H1 (cell line): ENCODE data around the gene DBP. TPM values are rescaled to one million over a fixed set of nuclear protein-coding genes. Genes with fewer than 3 reads are reported as not detected.

ENCODE experiments used
- CHD1 ChIP-seq: IDR thresholded peaks from 2 replicates; pipeline ENCODE4 v1.6.1; 2012; ENCODE audit warnings: low read depth, low read length, improper control_type of control experiment
- CHD2 ChIP-seq: IDR thresholded peaks from 2 replicates; pipeline ENCODE4 v1.6.1; 2012; ENCODE audit warnings: low read length, improper control_type of control experiment
- KDM1A ChIP-seq: fragments of 200-600, 300-600 bp; sonication (generic); IDR thresholded peaks from 2 replicates; pipeline ENCODE4 v1.7.1; 2016; ENCODE audit warnings: mild to moderate bottlenecking, low read length, borderline replicate concordance
- NANOG ChIP-seq: IDR thresholded peaks from 2 replicates; pipeline ENCODE4 v1.6.1; 2011; ENCODE audit warnings: low read length, low read depth, mild to moderate bottlenecking, inconsistent platforms; ENCODE audit not compliant: insufficient read depth, poor library complexity, severe bottlenecking
- RFX5 ChIP-seq: IDR thresholded peaks from 2 replicates; pipeline ENCODE4 v1.6.1; 2011; ENCODE audit warnings: low read depth, low read length, improper control_type of control experiment, borderline replicate concordance
- TBP ChIP-seq: IDR thresholded peaks from 2 replicates; pipeline ENCODE4 v1.6.1; 2011; ENCODE audit warnings: low read depth, low read length, improper control_type of control experiment
- TCF12 ChIP-seq: IDR thresholded peaks from 2 replicates; pipeline ENCODE4 v1.6.1; 2011; ENCODE audit warnings: low read depth, mild to moderate bottlenecking, low read length
- TEAD4 ChIP-seq: IDR thresholded peaks from 2 replicates; pipeline ENCODE4 v1.6.1; 2012; ENCODE audit warnings: low read depth, low read length, inconsistent platforms, mixed read lengths
- polyA plus RNA-seq, 7 experiments: library from polyadenylated mRNA; depleted of rRNA in 3 of 7; stranded (reverse) in 5 of 7; unstranded in 2 of 7; fragments of >200 nt in 5 of 7; fragments of 200-250 nt in 2 of 7; gene quantifications; 1 replicate in 5 of 7; 2 replicates in 1 of 7; 4 replicates in 1 of 7; pipeline versions ENCODE4 v1.2.1 to v1.2.3, GENCODE V29; 2011 to 2013; ENCODE audit warnings: missing spikeins in 2 of 7, mixed read lengths in 2 of 7
- total RNA-seq: library from RNA; stranded (reverse); fragmentation: NEBNext Ultra II Directional; extraction: Animal tissue kit (Norgen Biotek cat#: 25700); gene quantifications from 2 replicates; pipeline ENCODE4 v1.2.1, GENCODE V29; 2021
- TF ChIP-seq, protein P1 (sequence below): IDR thresholded peaks from 2 replicates; pipeline ENCODE4 v1.6.1; 2011; ENCODE audit warnings: low read depth, mild to moderate bottlenecking, low read length; ENCODE audit not compliant: insufficient read depth
- TF ChIP-seq, protein P2 (sequence below): IDR thresholded peaks from 2 replicates; pipeline ENCODE4 v1.6.1; 2011; ENCODE audit warnings: low read length, improper control_type of control experiment
- TF ChIP-seq, protein P3 (sequence below): IDR thresholded peaks from 2 replicates; pipeline ENCODE4 v1.6.1; 2012; ENCODE audit warnings: inconsistent platforms

The DBP gene
- total and polyA plus RNA-seq, 2 of the 8 experiments (the other 6 are each of a cell fraction or from before 2014, with no cell fraction given) = 7.5 to 8.3 TPM

DNA sequence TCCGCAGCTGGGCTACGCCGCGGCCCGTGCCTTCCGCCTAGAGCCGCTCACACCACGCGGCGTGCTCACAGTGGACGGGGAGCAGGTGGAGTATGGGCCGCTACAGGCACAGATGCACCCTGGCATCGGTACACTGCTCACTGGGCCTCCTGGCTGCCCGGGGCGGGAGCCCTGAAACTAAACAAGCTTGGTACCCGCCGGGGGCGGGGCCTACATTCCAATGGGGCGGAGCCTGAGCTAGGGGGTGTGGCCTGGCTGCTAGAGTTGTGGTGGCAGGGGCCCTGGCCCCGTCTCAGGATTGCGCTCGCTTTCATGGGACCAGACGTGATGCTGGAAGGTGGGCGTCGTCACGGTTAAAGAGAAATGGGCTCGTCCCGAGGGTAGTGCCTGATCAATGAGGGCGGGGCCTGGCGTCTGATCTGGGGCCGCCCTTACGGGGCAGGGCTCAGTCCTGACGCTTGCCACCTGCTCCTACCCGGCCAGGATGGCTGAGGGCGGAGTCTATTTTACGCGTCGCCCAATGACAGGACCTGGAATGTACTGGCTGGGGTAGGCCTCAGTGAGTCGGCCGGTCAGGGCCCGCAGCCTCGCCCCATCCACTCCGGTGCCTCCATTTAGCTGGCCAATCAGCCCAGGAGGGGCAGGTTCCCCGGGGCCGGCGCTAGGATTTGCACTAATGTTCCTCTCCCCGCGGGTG is 7.4 kb downstream of the DBP start (continued):
- TF ChIP-seq, protein P1, sequence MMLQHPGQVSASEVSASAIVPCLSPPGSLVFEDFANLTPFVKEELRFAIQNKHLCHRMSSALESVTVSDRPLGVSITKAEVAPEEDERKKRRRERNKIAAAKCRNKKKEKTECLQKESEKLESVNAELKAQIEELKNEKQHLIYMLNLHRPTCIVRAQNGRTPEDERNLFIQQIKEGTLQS = no peak
- TF ChIP-seq TBP = peak; percentile 10; the same call in 1 of the 2 replicates
- no peak for TF ChIP-seq RFX5
- no peak for TF ChIP-seq KDM1A
- TF ChIP-seq NANOG = no peak
- TF ChIP-seq TCF12 = 0 out of 2 replicates have a peak, but pooled peaks have one; percentile 43
- TF ChIP-seq CHD1 = no peak
- TF ChIP-seq, protein P2, sequence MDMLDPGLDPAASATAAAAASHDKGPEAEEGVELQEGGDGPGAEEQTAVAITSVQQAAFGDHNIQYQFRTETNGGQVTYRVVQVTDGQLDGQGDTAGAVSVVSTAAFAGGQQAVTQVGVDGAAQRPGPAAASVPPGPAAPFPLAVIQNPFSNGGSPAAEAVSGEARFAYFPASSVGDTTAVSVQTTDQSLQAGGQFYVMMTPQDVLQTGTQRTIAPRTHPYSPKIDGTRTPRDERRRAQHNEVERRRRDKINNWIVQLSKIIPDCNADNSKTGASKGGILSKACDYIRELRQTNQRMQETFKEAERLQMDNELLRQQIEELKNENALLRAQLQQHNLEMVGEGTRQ = peak; percentile 2; the same call in 1 of the 2 replicates
- TF ChIP-seq, protein P3, sequence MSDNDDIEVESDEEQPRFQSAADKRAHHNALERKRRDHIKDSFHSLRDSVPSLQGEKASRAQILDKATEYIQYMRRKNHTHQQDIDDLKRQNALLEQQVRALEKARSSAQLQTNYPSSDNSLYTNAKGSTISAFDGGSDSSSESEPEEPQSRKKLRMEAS = peak; percentile 25; the same call in 1 of the 2 replicates
- TF ChIP-seq CHD2 = peak; percentile 25; the same call in 1 of the 2 replicates
- TF ChIP-seq TEAD4 = peak; percentile 88
